CD14-positive monocyte (primary cell): ENCODE results near the gene TSPAN16. TPM values are rescaled to one million over a fixed set of nuclear protein-coding genes. Genes with fewer than 3 reads are reported as not detected.

Experiments
- DNase-seq, 3 donors: peaks; one replicate each; pipeline ENCODE4 v3.0.0-alpha.2; 2011 to 2022
- H2AFZ ChIP-seq: 2 replicates; pipeline ENCODE4 v1.6.0; 2012; ENCODE audit warnings: mild to moderate bottlenecking, low read depth, low read length, inconsistent platforms; ENCODE audit not compliant: insufficient read depth, poor library complexity, severe bottlenecking
- H3K27ac ChIP-seq, 2 donors: 1 replicate in 1 of 2; 2 replicates in 1 of 2; pipeline ENCODE4 v1.5.1; 2012 to 2013; ENCODE audit warnings: low read length in 2 of 2, control low read depth in 1 of 2, inconsistent platforms in 1 of 2, low read depth in 1 of 2, mild to moderate bottlenecking in 1 of 2
- H3K27me3 ChIP-seq, 2 donors: one replicate each; pipeline versions ENCODE4 v1.6.0 to v1.6.1; 2011 to 2013; ENCODE audit warnings: low read length in 2 of 2; ENCODE audit not compliant: control insufficient read depth in 2 of 2, insufficient read depth in 2 of 2
- H3K36me3 ChIP-seq, 2 donors: replicated peaks in 1 of 2; 1 replicate in 1 of 2; 2 replicates in 1 of 2; pipeline versions ENCODE4 v1.5.1 to v1.6.1; 2012 to 2013; ENCODE audit warnings: low read length in 2 of 2, control low read depth in 1 of 2, inconsistent platforms in 1 of 2, mild to moderate bottlenecking in 1 of 2; ENCODE audit not compliant: insufficient read depth in 2 of 2, control insufficient read depth in 1 of 2
- H3K4me1 ChIP-seq, 2 donors: 1 replicate in 1 of 2; 2 replicates in 1 of 2; pipeline versions ENCODE4 v1.5.1 to v1.6.1; 2012 to 2013; ENCODE audit warnings: low read length in 2 of 2, control low read depth in 1 of 2, inconsistent platforms in 1 of 2, mild to moderate bottlenecking in 1 of 2, moderate library complexity in 1 of 2; ENCODE audit not compliant: insufficient read depth in 2 of 2, control insufficient read depth in 1 of 2
- H3K4me2 ChIP-seq: replicated peaks from 2 replicates; pipeline ENCODE3; 2012; ENCODE audit warnings: low read length, moderate library complexity, mild to moderate bottlenecking; ENCODE audit not compliant: poor library complexity, severe bottlenecking; ENCODE audit errors: extremely low read depth
- H3K4me3 ChIP-seq, 3 experiments: fragments of 200-600 bp in 1 of 3; sonication (generic) in 1 of 3; replicated peaks in 1 of 3; 1 replicate in 2 of 3; 2 replicates in 1 of 3; pipeline ENCODE4 v1.5.1; 2011 to 2013; ENCODE audit warnings: low read length in 3 of 3, mild to moderate bottlenecking in 3 of 3, control low read depth in 2 of 3, low read depth in 2 of 3, inconsistent platforms in 1 of 3, moderate library complexity in 1 of 3
- H3K79me2 ChIP-seq: 2 replicates; pipeline ENCODE4 v1.6.0; 2012; ENCODE audit warnings: mild to moderate bottlenecking, control low read depth, inconsistent platforms, low read length, moderate library complexity; ENCODE audit not compliant: insufficient read depth
- H3K9ac ChIP-seq: 2 replicates; pipeline ENCODE4 v1.6.0; 2017; ENCODE audit warnings: low read length, mild to moderate bottlenecking; ENCODE audit not compliant: insufficient read depth, poor library complexity, severe bottlenecking
- H3K9me3 ChIP-seq, 2 donors: replicated peaks in 1 of 2; 1 replicate in 1 of 2; 2 replicates in 1 of 2; pipeline versions ENCODE4 v1.5.1 to v1.6.1; 2012 to 2013; ENCODE audit warnings: low read length in 2 of 2, control low read depth in 1 of 2; ENCODE audit not compliant: control insufficient read depth in 1 of 2, insufficient read depth in 1 of 2
- H4K20me1 ChIP-seq: 2 replicates; pipeline ENCODE4 v1.6.0; 2012; ENCODE audit warnings: mild to moderate bottlenecking, low read length, control low read depth, moderate library complexity; ENCODE audit not compliant: insufficient read depth
- H3K27ac Mint-ChIP-seq, 7 donors: one replicate each; pipeline ENCODE4 v1.8.0; 2020; ENCODE audit warnings: mild to moderate bottlenecking in 7 of 7, mixed read lengths in 7 of 7, moderate library complexity in 6 of 7, inconsistent platforms in 2 of 7
- H3K27me3 Mint-ChIP-seq, 3 donors: one replicate each; pipeline ENCODE4 v1.8.0; 2021 to 2022; ENCODE audit warnings: low read depth in 3 of 3, mild to moderate bottlenecking in 3 of 3, mixed read lengths in 3 of 3, moderate library complexity in 3 of 3, inconsistent platforms in 1 of 3
- H3K36me3 Mint-ChIP-seq, 2 donors: one replicate each; pipeline ENCODE4 v1.8.0; 2020; ENCODE audit warnings: mixed read lengths in 2 of 2, inconsistent platforms in 1 of 2, mild to moderate bottlenecking in 1 of 2
- H3K4me1 Mint-ChIP-seq: one replicate; pipeline ENCODE4 v1.8.0; 2020; ENCODE audit warnings: mild to moderate bottlenecking, mixed read lengths
- H3K4me3 Mint-ChIP-seq, 2 donors: one replicate each; pipeline ENCODE4 v1.8.0; 2020; ENCODE audit warnings: mild to moderate bottlenecking in 2 of 2, mixed read lengths in 2 of 2, moderate library complexity in 1 of 2
- H3K9me3 Mint-ChIP-seq, 7 donors: one replicate each; pipeline ENCODE4 v1.8.0; 2020 to 2022; ENCODE audit warnings: mixed read lengths in 7 of 7, mild to moderate bottlenecking in 6 of 7, moderate library complexity in 6 of 7, inconsistent platforms in 2 of 7
- WGBS: methylation state at CpG from one replicate; pipeline ENCODE4 v1.1.5; 2013; ENCODE audit warnings: missing lambda C conversion rate; ENCODE audit not compliant: insufficient coverage; 5-methylcytosine and 5-hydroxymethylcytosine counted together
- intact Hi-C, 2 donors: fragments of 100-400 bp; cut with micrococcal nuclease; formaldehyde crosslinking; loops; one replicate each; pipeline versions ENCODE4 v1.15.0 to v1.15.1; 2023
- polyA plus RNA-seq, 3 donors: library from polyadenylated mRNA; depleted of rRNA in 1 of 3; unstranded in 2 of 3; stranded (reverse) in 1 of 3; fragments of 300-500 nt in 2 of 3; fragments of >200 nt in 1 of 3; fragmentation: Illumina TruSeq in 2 of 3; gene quantifications; 1 replicate in 2 of 3; 2 replicates in 1 of 3; pipeline ENCODE4 v1.2.3, GENCODE V29; 2012 to 2021
- TF ChIP-seq, protein P1 (sequence below): fragments of 200-600 bp; IDR thresholded peaks from one replicate; pipeline ENCODE4 v1.8.0; 2022; ENCODE audit warnings: antibody characterized with exemption, mild to moderate bottlenecking

TSPAN16 gene
- polyA plus RNA-seq, 3 donors, result 0.08 to 0.31 TPM; not detected in 1

DNA sequence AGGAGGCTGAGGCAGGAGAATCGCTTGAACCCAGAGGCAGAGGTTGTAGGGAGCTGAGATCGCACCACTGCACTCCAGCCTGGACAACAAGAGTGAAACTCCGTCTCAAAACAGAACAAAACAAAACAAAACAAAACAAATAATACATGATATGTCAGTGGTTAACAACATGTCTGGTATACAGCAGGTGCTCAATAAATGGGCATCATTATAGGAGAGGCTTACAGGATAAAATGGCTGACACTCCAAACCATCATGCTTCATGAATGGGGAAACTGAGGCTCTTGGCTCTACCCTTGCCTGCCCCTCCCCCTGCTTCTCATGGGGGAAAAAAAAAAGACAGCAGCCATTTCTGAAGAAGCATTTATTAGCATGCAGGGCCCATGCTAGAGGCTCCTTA lies 46.5 kb downstream of the TSPAN16 start:
- Histone ChIP-seq H3K79me2 (peaks cover 71% of the 10 kb centered on the region), H3K9ac (no peak overlapping the region), H3K36me3 (peaks cover 2 to 14% of the 10 kb centered on the region in 2 donors), H3K4me3 (no peak overlapping the region), H3K4me2 (no peak overlapping the region), H3K27ac (no peak overlapping the region), H2AFZ (no peak overlapping the region), H3K27me3 (no peaks in the 10 kb centered on the region), H3K9me3 (peaks cover 0 to 6% of the 10 kb centered on the region in 2 donors), H4K20me1 (peaks cover 19% of the 10 kb centered on the region), H3K4me1 (peaks cover 55 to 71% of the 10 kb centered on the region in 2 donors)
- H3K4me3 Mint-ChIP-seq, result no peak overlapping the region
- peak overlapping the region in 2 of 7 donors; percentile 3 to 52 for H3K27ac Mint-ChIP-seq
- H3K36me3 Mint-ChIP-seq, result peaks cover 6 to 28% of the 10 kb centered on the region in 2 donors
- DNase-seq, result no peak
- H3K4me1 Mint-ChIP-seq, result peaks cover 51% of the 10 kb centered on the region
- TF ChIP-seq, protein P1, sequence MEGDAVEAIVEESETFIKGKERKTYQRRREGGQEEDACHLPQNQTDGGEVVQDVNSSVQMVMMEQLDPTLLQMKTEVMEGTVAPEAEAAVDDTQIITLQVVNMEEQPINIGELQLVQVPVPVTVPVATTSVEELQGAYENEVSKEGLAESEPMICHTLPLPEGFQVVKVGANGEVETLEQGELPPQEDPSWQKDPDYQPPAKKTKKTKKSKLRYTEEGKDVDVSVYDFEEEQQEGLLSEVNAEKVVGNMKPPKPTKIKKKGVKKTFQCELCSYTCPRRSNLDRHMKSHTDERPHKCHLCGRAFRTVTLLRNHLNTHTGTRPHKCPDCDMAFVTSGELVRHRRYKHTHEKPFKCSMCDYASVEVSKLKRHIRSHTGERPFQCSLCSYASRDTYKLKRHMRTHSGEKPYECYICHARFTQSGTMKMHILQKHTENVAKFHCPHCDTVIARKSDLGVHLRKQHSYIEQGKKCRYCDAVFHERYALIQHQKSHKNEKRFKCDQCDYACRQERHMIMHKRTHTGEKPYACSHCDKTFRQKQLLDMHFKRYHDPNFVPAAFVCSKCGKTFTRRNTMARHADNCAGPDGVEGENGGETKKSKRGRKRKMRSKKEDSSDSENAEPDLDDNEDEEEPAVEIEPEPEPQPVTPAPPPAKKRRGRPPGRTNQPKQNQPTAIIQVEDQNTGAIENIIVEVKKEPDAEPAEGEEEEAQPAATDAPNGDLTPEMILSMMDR, result no peak
- peaks cover 0 to 3% (median 0%) of the 10 kb centered on the region in 3 donors for H3K27me3 Mint-ChIP-seq
- no CpG with 5 or more reads among the region's 3 CpGs for WGBS
- intact Hi-C loops, result no loop called here
- H3K9me3 Mint-ChIP-seq, result no peaks in the 10 kb centered on the region

DNA sequence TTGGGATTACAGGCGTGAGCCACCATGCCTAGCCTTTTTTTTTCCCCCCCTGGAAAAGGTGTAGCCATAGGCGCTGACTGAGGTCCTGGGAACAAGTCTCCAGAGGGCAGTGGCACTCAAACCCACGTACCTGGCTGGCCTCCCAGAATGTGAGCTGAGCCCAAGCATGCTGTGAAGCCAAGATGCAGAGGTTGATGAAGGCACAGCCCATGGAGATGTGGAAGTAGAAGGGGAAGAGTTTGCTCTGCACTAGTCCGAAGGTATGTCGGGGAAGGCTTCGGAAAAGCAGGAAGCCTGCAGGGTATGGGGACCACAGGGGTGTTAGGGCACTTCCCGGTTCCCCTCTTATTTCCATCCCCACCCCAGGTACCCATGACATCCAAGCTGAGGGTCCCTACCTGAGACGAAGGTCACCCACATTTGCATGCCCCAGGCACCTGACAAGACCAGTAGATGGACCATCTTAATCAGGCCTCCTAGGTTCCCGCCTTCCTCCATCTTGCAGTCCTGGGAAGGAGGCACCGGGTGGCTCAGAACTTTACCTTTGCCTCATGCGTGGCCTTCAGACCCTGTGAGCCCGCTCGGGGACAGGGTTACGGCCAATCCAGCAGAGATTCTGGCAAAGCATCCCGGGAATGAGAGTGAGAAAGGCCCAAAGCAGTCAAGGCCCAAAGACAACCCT lies 49.3 kb downstream of the TSPAN16 start:
- TF ChIP-seq, protein P1, result no peak
- H3K36me3 Mint-ChIP-seq, result peaks cover 17 to 36% of the 10 kb centered on the region in 2 donors
- H3K4me1 Mint-ChIP-seq, result peaks cover 38% of the 10 kb centered on the region
- Histone ChIP-seq H2AFZ (peak overlapping the region; percentile 76), H3K27ac (peak overlapping the region; percentile 91 to 98), H3K36me3 (peaks cover 2 to 30% of the 10 kb centered on the region in 2 donors), H3K9ac (peak overlapping the region; percentile 91), H3K27me3 (no peaks in the 10 kb centered on the region), H4K20me1 (no peaks in the 10 kb centered on the region), H3K4me1 (peaks cover 35 to 51% of the 10 kb centered on the region in 2 donors), H3K79me2 (peaks cover 50% of the 10 kb centered on the region), H3K4me3 (peak overlapping the region; percentile 80 to 91 (median 85)), H3K4me2 (peak overlapping the region; percentile 82), H3K9me3 (peaks cover 4 to 17% of the 10 kb centered on the region in 2 donors)
- peaks cover 9 to 12% (median 10%) of the 10 kb centered on the region in 7 donors for H3K9me3 Mint-ChIP-seq
- no peak for DNase-seq
- intact Hi-C loops, result loop anchor here in 1 of 2 donors (2.0 kb wide), 1 partner anchor 50 kb away; no protein-coding TSS in a partner anchor
- peak overlapping the region; percentile 92 to 95 for H3K4me3 Mint-ChIP-seq
- peak overlapping the region; percentile 97 to 99 (median 98) for H3K27ac Mint-ChIP-seq
- 41% methylated on average over 9 of the region's 15 CpGs for WGBS
- peaks cover 0 to 2% (median 0%) of the 10 kb centered on the region in 3 donors for H3K27me3 Mint-ChIP-seq
